ENCODE measurements around the gene IARS1. TPM values are rescaled to one million over a fixed set of nuclear protein-coding genes. Genes with fewer than 3 reads are reported as not detected.

IARS1 gene
- total RNA-seq, 4 donors from 2014 or later, result 25.4 to 70.7 (median 48.0) TPM

DNA sequence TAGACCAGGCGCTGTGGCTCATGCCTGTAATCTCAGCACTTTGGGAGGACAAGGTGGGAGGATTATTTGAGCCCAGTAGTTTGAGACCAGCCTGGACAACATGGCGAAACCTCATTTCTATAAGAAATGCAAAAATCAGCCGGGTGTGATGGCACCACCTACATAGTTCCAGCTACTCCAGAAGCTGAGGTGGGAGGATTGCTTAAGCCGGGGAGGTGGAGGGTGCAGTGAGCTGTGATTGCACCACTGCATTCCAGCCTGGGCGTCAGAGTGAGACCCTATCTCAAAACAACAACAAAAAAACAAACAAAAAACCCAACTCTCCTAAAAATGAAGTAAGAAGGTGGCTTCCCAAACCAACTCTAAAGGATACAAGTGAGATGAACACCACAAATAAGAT is 23.0 kb downstream of the IARS1 start:
- intact Hi-C loops (cut with DNase I; ENCODE audit: low total_unique reads), result no loop called here
- H3K27ac ChIP-seq, result no peak overlapping the region
- no peaks in the 10 kb centered on the region for H3K4me1 ChIP-seq
- H3K4me3 ChIP-seq, result no peak overlapping the region
- H3K36me3 ChIP-seq, result peaks cover 0 to 85% (median 37%) of the 10 kb centered on the region in 4 donors
- in situ Hi-C loops (cut with MboI; ENCODE audit: low pct_ligation_motif_present in 1 of 4, low pct_unique_long_range_greater_than_20kb in 1 of 4, low sequenced_read_pairs in 3 of 4), result no loop called here
- TF ChIP-seq EP300 (IDR thresholded peaks at IDR 0.05; ENCODE audit: low read depth) (no peak), POLR2A (IDR thresholded peaks at IDR 0.05) (no peak)
- no peaks in the 10 kb centered on the region for H3K27me3 ChIP-seq
- WGBS, 2 donors (ENCODE audit: low coverage in 1 of 2), result 95 to 97% methylated on average over 5 of the region's 5 CpGs
- no peak for DNase-seq
- no peaks in the 10 kb centered on the region for H3K9me3 ChIP-seq

DNA sequence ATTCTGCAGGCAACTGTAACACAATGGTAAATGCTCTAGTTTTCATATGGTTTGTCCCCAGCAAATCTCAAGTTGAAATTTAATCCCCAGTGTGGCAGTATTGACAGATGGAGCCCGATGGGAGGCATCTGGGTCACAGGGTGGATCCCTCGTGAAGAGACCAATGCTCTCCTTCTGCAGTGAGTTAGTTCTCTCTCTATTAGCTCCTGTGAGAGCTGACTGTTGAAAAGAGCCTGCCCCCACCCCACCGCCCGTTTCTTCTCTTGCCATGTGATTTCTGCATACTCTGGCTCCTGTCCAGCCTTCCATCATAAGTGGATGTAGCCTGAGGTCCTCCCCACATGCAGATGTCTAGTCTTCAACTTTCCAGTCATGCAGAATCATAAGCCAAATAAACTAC is 27.0 kb downstream of the IARS1 start:
- Histone ChIP-seq H3K27ac (no peak overlapping the region), H3K36me3 (peaks cover 0 to 94% (median 45%) of the 10 kb centered on the region in 4 donors), H3K27me3 (no peaks in the 10 kb centered on the region), H3K4me1 (no peaks in the 10 kb centered on the region), H3K9me3 (no peaks in the 10 kb centered on the region), H3K4me3 (no peak overlapping the region)
- TF ChIP-seq EP300 (IDR thresholded peaks at IDR 0.05; ENCODE audit: low read depth), result no peak
- TF ChIP-seq CTCF (IDR thresholded peaks at IDR 0.05), result no peak
- no peak for TF ChIP-seq POLR2AphosphoS5 (IDR thresholded peaks at IDR 0.05)
- no peak for TF ChIP-seq POLR2A (IDR thresholded peaks at IDR 0.05)
- DNase-seq, result no peak
- in situ Hi-C loops (cut with MboI; ENCODE audit: low pct_ligation_motif_present in 1 of 4, low pct_unique_long_range_greater_than_20kb in 1 of 4, low sequenced_read_pairs in 3 of 4) (no loop called here), intact Hi-C loops (cut with DNase I; ENCODE audit: low total_unique reads) (no loop called here)
- WGBS, 2 donors (ENCODE audit: low coverage in 1 of 2), result 72% methylated on average over 4 of the region's 4 CpGs; no CpG with 5 or more reads in 1 of the 2 donors

DNA sequence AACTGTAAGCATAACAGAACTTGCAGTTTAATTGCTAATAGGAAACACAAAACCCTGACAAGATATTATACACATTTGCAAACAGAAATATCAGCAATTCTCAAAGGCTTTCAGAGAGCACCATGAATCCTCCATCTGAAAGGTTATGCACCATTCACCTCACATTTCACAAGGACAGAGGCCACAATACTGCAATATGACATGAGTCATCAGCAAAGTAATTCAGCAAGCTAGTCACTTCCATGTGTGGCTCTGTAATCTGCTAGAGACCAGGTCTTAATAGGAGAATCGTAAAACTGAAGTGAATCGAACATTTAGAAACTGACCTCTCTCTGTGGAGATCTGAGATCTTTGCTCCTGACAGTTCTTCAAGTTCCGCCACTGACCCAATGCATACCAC is 28.3 kb downstream of the IARS1 start:
- DNase-seq, result no peak
- Histone ChIP-seq H3K27me3 (no peaks in the 10 kb centered on the region), H3K4me1 (no peaks in the 10 kb centered on the region), H3K27ac (no peak overlapping the region), H3K36me3 (peaks cover 0 to 94% (median 44%) of the 10 kb centered on the region in 4 donors), H3K4me3 (no peak overlapping the region), H3K9me3 (no peaks in the 10 kb centered on the region)
- 83 to 90% methylated on average over 3 of the region's 3 CpGs for WGBS, 2 donors (ENCODE audit: low coverage in 1 of 2)
- TF ChIP-seq CTCF (IDR thresholded peaks at IDR 0.05) (no peak), POLR2A (IDR thresholded peaks at IDR 0.05) (no peak), EP300 (IDR thresholded peaks at IDR 0.05; ENCODE audit: low read depth) (no peak), POLR2AphosphoS5 (IDR thresholded peaks at IDR 0.05) (no peak)
- intact Hi-C loops (cut with DNase I; ENCODE audit: low total_unique reads), result no loop called here
- in situ Hi-C loops (cut with MboI; ENCODE audit: low pct_ligation_motif_present in 1 of 4, low pct_unique_long_range_greater_than_20kb in 1 of 4, low sequenced_read_pairs in 3 of 4), result no loop called here

GRCh38 chr9:92263131-92263530 is 30.4 kb downstream of the IARS1 start:
- Histone ChIP-seq H3K9me3 (no peaks in the 10 kb centered on the region), H3K4me1 (no peaks in the 10 kb centered on the region), H3K27me3 (no peaks in the 10 kb centered on the region), H3K27ac (no peak overlapping the region), H3K36me3 (peaks cover 0 to 94% (median 46%) of the 10 kb centered on the region in 4 donors), H3K4me3 (no peak overlapping the region)
- in situ Hi-C loops (cut with MboI; ENCODE audit: low pct_ligation_motif_present in 1 of 4, low pct_unique_long_range_greater_than_20kb in 1 of 4, low sequenced_read_pairs in 3 of 4) (no loop called here), intact Hi-C loops (cut with DNase I; ENCODE audit: low total_unique reads) (no loop called here)
- WGBS, 2 donors (ENCODE audit: low coverage in 1 of 2), result 33 to 57% methylated on average over 1 of the region's 1 CpG
- no peak for DNase-seq
- no peak for TF ChIP-seq POLR2AphosphoS5 (IDR thresholded peaks at IDR 0.05)
- no peak for TF ChIP-seq EP300 (IDR thresholded peaks at IDR 0.05; ENCODE audit: low read depth)
- TF ChIP-seq POLR2A (IDR thresholded peaks at IDR 0.05), result no peak
- TF ChIP-seq CTCF (IDR thresholded peaks at IDR 0.05), result no peak

DNA sequence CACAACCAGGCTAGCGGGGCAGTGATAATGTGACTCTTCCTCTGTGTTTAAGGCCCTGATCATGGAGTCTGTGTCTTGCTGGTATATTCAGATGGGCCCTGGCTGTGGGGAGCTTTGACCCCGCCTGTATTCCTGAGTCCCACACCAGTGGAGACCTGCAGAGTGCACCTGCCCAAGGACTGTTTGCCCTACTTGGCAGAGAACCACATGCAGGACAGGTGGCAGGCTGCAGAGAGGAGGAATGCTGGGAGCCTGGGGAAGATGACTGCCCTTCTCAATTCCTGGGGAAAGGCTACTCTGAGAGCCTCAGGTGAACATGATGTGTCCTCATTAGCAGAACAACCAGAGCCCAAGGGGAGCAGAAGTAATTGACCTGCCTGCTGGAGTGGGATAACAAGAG is 36.2 kb downstream of the IARS1 start:
- DNase-seq, result peak; percentile 16
- WGBS, 2 donors (ENCODE audit: low coverage in 1 of 2), result 49% methylated on average over 2 of the region's 2 CpGs; no CpG with 5 or more reads in 1 of the 2 donors
- no peaks in the 10 kb centered on the region for H3K9me3 ChIP-seq
- no peak overlapping the region for H3K4me3 ChIP-seq
- no peak for TF ChIP-seq EP300 (IDR thresholded peaks at IDR 0.05; ENCODE audit: low read depth)
- intact Hi-C loops (cut with DNase I; ENCODE audit: low total_unique reads), result no loop called here
- peaks cover 0 to 92% (median 42%) of the 10 kb centered on the region in 4 donors for H3K36me3 ChIP-seq
- H3K27me3 ChIP-seq, result no peaks in the 10 kb centered on the region
- no peaks in the 10 kb centered on the region for H3K4me1 ChIP-seq
- in situ Hi-C loops (cut with MboI; ENCODE audit: low pct_ligation_motif_present in 1 of 4, low pct_unique_long_range_greater_than_20kb in 1 of 4, low sequenced_read_pairs in 3 of 4), result no loop called here
- H3K27ac ChIP-seq, result no peak overlapping the region
